Measurements from ENCODE around the gene PTBP1. TPM values are rescaled to one million over a fixed set of nuclear protein-coding genes. Genes with fewer than 3 reads are reported as not detected.
A peak's percentile ranks its signal among the peaks of the same experiment; 100 is the strongest.

Gene PTBP1
- total and polyA plus RNA-seq, 9 of the 15 experiments (the other 6 are each of a cell fraction or from before 2014, with no cell fraction given), result 14.0 to 759 (median 234) TPM

DNA sequence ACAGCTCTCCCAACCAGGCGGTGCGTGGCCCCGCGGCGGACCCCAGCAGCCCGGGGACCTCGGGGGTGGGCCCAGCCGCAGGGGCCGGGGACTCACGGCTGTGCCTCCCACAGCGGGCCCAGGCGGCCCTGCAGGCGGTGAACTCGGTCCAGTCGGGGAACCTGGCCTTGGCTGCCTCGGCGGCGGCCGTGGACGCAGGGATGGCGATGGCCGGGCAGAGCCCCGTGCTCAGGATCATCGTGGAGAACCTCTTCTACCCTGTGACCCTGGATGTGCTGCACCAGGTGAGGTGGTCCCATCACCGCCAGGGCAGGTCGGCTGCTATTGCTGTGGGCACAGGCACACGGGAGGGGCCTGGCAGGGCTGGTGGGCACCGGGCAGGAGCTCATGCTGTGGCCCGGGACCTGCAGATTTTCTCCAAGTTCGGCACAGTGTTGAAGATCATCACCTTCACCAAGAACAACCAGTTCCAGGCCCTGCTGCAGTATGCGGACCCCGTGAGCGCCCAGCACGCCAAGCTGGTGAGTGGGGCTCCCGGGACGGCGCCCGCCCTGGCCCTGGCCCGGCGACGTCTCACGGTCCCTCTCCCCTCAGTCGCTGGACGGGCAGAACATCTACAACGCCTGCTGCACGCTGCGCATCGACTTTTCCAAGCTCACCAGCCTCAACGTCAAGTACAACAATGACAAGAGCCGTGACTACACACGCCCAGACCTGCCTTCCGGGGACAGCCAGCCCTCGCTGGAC, 7.3 kb downstream of the PTBP1 start (continued):
- TF ChIP-seq, protein P1, sequence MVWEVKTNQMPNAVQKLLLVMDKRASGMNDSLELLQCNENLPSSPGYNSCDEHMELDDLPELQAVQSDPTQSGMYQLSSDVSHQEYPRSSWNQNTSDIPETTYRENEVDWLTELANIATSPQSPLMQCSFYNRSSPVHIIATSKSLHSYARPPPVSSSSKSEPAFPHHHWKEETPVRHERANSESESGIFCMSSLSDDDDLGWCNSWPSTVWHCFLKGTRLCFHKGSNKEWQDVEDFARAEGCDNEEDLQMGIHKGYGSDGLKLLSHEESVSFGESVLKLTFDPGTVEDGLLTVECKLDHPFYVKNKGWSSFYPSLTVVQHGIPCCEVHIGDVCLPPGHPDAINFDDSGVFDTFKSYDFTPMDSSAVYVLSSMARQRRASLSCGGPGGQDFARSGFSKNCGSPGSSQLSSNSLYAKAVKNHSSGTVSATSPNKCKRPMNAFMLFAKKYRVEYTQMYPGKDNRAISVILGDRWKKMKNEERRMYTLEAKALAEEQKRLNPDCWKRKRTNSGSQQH (CRISPR knock-in tag; IDR thresholded peaks at IDR 0.05), result no peak
- TF ChIP-seq POLR2AphosphoS5 (IDR thresholded peaks at IDR 0.05; ENCODE audit: control insufficient read depth, insufficient read depth, low read depth, low read length), result peak; percentile 18; the same call in 1 of the 2 replicates
- 0 out of 2 replicates have a peak, but pooled peaks have one; percentile 13 for TF ChIP-seq SAFB (IDR thresholded peaks at IDR 0.05; ENCODE audit: borderline replicate concordance, low read depth, low read length)
- peak; percentile 62 for TF ChIP-seq FIP1L1 (IDR thresholded peaks at IDR 0.05; ENCODE audit: low read depth, low read length, poor library complexity, severe bottlenecking)
- TF ChIP-seq NCOA4 (IDR thresholded peaks at IDR 0.05; ENCODE audit: partially characterized antibody), result no peak
- no peak for TF ChIP-seq NFIC (IDR thresholded peaks at IDR 0.05)
- no peak for TF ChIP-seq CBFA2T3 (IDR thresholded peaks at IDR 0.05)
- peak; percentile 30 for TF ChIP-seq PRPF4 (IDR thresholded peaks at IDR 0.05; ENCODE audit: insufficient read depth, low read depth, low read length, poor library complexity, severe bottlenecking)
- no peak for TF ChIP-seq STAT5B (CRISPR knock-in tag; IDR thresholded peaks at IDR 0.05)
- no peak for TF ChIP-seq ZNF41 (CRISPR knock-in tag; conservative IDR thresholded peaks at IDR 0.05)
- no peak for TF ChIP-seq FOXP1 (CRISPR knock-in tag; IDR thresholded peaks at IDR 0.05)
- TF ChIP-seq, protein P2, sequence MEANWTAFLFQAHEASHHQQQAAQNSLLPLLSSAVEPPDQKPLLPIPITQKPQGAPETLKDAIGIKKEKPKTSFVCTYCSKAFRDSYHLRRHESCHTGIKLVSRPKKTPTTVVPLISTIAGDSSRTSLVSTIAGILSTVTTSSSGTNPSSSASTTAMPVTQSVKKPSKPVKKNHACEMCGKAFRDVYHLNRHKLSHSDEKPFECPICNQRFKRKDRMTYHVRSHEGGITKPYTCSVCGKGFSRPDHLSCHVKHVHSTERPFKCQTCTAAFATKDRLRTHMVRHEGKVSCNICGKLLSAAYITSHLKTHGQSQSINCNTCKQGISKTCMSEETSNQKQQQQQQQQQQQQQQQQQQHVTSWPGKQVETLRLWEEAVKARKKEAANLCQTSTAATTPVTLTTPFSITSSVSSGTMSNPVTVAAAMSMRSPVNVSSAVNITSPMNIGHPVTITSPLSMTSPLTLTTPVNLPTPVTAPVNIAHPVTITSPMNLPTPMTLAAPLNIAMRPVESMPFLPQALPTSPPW (CRISPR knock-in tag; IDR thresholded peaks at IDR 0.05), result no peak
- TF ChIP-seq SNRNP70 (optimal IDR thresholded peaks at IDR 0.05; ENCODE audit: low read depth, low read length), result no peak
- no peak for TF ChIP-seq FOXJ3 (CRISPR knock-in tag; IDR thresholded peaks at IDR 0.05)
- no peak for TF ChIP-seq SIRT6 (IDR thresholded peaks at IDR 0.05; ENCODE audit: low read depth, low read length)
- TF ChIP-seq ETV1 (tag; conservative IDR thresholded peaks at IDR 0.05; ENCODE audit: low read depth), result no peak
- TF ChIP-seq ARID1B (IDR thresholded peaks at IDR 0.05), result no peak

Data from K562 (cell line).